Measurements from ENCODE around the gene RPL36. TPM values are rescaled to one million over a fixed set of nuclear protein-coding genes. Genes with fewer than 3 reads are reported as not detected.

Gene RPL36
- total RNA-seq, 4 donors from 2014 or later = 87.9 to 636 (median 329) TPM

DNA sequence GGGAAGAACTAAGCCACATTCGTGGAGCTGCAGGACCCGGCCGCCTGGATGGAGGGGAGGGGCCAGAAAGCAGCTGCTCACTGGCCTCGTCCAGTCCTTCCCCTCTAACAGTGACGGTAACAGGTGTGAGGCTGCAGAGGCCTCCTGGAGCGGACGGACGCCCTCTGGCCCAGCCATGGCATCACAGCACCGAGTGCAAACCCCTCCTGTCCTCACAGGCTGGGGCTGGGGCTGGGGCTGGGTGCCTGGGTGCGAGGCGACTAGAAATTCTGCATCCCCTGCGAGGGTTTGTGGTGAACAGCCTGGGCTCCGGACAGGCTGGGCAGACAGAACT is 13.4 kb upstream of the RPL36 start:
- intact Hi-C loops (cut with DNase I; ENCODE audit: low total_unique reads) (no loop called here), in situ Hi-C loops (cut with MboI; ENCODE audit: low pct_ligation_motif_present in 1 of 4, low pct_unique_long_range_greater_than_20kb in 1 of 4, low sequenced_read_pairs in 3 of 4) (no loop called here)
- peaks cover 11 to 15% (median 14%) of the 10 kb centered on the region in 4 donors for H3K4me1 ChIP-seq
- no peaks in the 10 kb centered on the region for H3K27me3 ChIP-seq
- DNase-seq = no peak
- H3K36me3 ChIP-seq = no peaks in the 10 kb centered on the region
- no peak overlapping the region for H3K27ac ChIP-seq
- no peak overlapping the region for H3K4me3 ChIP-seq
- no peaks in the 10 kb centered on the region for H3K9me3 ChIP-seq
- 60% methylated on average over 11 of the region's 13 CpGs; no CpG with 5 or more reads in 1 of the 2 donors for WGBS, 2 donors (ENCODE audit: low coverage in 1 of 2)
- TF ChIP-seq POLR2AphosphoS5 (IDR thresholded peaks at IDR 0.05) = no peak
- TF ChIP-seq POLR2A (IDR thresholded peaks at IDR 0.05) = no peak
- TF ChIP-seq EP300 (IDR thresholded peaks at IDR 0.05; ENCODE audit: low read depth) = no peak
- TF ChIP-seq, protein P1, sequence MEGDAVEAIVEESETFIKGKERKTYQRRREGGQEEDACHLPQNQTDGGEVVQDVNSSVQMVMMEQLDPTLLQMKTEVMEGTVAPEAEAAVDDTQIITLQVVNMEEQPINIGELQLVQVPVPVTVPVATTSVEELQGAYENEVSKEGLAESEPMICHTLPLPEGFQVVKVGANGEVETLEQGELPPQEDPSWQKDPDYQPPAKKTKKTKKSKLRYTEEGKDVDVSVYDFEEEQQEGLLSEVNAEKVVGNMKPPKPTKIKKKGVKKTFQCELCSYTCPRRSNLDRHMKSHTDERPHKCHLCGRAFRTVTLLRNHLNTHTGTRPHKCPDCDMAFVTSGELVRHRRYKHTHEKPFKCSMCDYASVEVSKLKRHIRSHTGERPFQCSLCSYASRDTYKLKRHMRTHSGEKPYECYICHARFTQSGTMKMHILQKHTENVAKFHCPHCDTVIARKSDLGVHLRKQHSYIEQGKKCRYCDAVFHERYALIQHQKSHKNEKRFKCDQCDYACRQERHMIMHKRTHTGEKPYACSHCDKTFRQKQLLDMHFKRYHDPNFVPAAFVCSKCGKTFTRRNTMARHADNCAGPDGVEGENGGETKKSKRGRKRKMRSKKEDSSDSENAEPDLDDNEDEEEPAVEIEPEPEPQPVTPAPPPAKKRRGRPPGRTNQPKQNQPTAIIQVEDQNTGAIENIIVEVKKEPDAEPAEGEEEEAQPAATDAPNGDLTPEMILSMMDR (IDR thresholded peaks at IDR 0.05) = no peak

DNA sequence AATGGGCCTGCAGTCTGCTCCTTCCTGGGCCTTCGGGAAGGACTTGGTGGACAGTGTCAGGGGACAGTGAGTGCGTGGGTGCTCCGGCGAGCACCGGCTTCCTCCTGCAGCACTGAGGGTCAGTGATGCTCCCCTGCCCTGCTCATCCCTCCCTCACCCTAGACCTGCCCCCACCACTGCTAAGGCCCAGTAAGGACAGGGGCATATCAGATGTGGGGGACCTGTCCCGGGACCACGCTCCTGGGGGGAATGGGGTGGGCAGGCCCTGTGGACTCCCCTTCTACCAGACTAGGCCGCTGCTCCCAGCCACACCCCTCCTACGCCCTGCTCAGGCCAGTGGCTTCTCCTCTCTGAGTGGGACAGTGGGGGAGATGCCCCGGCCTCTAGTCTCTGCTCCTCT is 13.0 kb upstream of the RPL36 start:
- no peaks in the 10 kb centered on the region for H3K9me3 ChIP-seq
- in situ Hi-C loops (cut with MboI; ENCODE audit: low pct_ligation_motif_present in 1 of 4, low pct_unique_long_range_greater_than_20kb in 1 of 4, low sequenced_read_pairs in 3 of 4) = no loop called here
- H3K4me3 ChIP-seq = no peak overlapping the region
- no peak overlapping the region for H3K27ac ChIP-seq
- DNase-seq = no peak
- TF ChIP-seq POLR2AphosphoS5 (IDR thresholded peaks at IDR 0.05) (no peak), POLR2A (IDR thresholded peaks at IDR 0.05) (no peak), EP300 (IDR thresholded peaks at IDR 0.05; ENCODE audit: low read depth) (no peak)
- TF ChIP-seq, protein P1 (IDR thresholded peaks at IDR 0.05) = no peak
- no peaks in the 10 kb centered on the region for H3K27me3 ChIP-seq
- peaks cover 11 to 15% (median 14%) of the 10 kb centered on the region in 4 donors for H3K4me1 ChIP-seq
- intact Hi-C loops (cut with DNase I; ENCODE audit: low total_unique reads) = no loop called here
- H3K36me3 ChIP-seq = no peaks in the 10 kb centered on the region
- WGBS, 2 donors (ENCODE audit: low coverage in 1 of 2) = 87% methylated on average over 10 of the region's 10 CpGs; no CpG with 5 or more reads in 1 of the 2 donors

- peaks cover 11 to 15% (median 14%) of the 10 kb centered on the region in 4 donors for H3K4me1 ChIP-seq
- no peak for DNase-seq
- intact Hi-C loops (cut with DNase I; ENCODE audit: low total_unique reads) (no loop called here), in situ Hi-C loops (cut with MboI; ENCODE audit: low pct_ligation_motif_present in 1 of 4, low pct_unique_long_range_greater_than_20kb in 1 of 4, low sequenced_read_pairs in 3 of 4) (no loop called here)
- TF ChIP-seq, protein P1 (IDR thresholded peaks at IDR 0.05) = no peak
- TF ChIP-seq POLR2A (IDR thresholded peaks at IDR 0.05) (no peak), POLR2AphosphoS5 (IDR thresholded peaks at IDR 0.05) (no peak), EP300 (IDR thresholded peaks at IDR 0.05; ENCODE audit: low read depth) (no peak)
- H3K9me3 ChIP-seq = no peaks in the 10 kb centered on the region
- H3K27me3 ChIP-seq = no peaks in the 10 kb centered on the region
- no peaks in the 10 kb centered on the region for H3K36me3 ChIP-seq
- 86% methylated on average over 9 of the region's 9 CpGs; no CpG with 5 or more reads in 1 of the 2 donors for WGBS, 2 donors (ENCODE audit: low coverage in 1 of 2)
- no peak overlapping the region for H3K27ac ChIP-seq
- H3K4me3 ChIP-seq = no peak overlapping the region
Measured at GRCh38 chr19:5677580-5677979, 12.5 kb upstream of the RPL36 start.

GRCh38 chr19:5678071-5678718 is 11.9 kb upstream of the RPL36 start:
- Histone ChIP-seq H3K4me1 (peaks cover 11 to 15% (median 14%) of the 10 kb centered on the region in 4 donors), H3K27me3 (no peaks in the 10 kb centered on the region), H3K36me3 (no peaks in the 10 kb centered on the region), H3K27ac (no peak overlapping the region), H3K4me3 (no peak overlapping the region), H3K9me3 (no peaks in the 10 kb centered on the region)
- intact Hi-C loops (cut with DNase I; ENCODE audit: low total_unique reads) = no loop called here
- WGBS, 2 donors (ENCODE audit: low coverage in 1 of 2) = 91% methylated on average over 18 of the region's 22 CpGs; no CpG with 5 or more reads in 1 of the 2 donors
- DNase-seq = no peak
- in situ Hi-C loops (cut with MboI; ENCODE audit: low pct_ligation_motif_present in 1 of 4, low pct_unique_long_range_greater_than_20kb in 1 of 4, low sequenced_read_pairs in 3 of 4) = no loop called here
- no peak for TF ChIP-seq POLR2AphosphoS5 (IDR thresholded peaks at IDR 0.05)
- TF ChIP-seq, protein P1 (IDR thresholded peaks at IDR 0.05) = no peak
- TF ChIP-seq EP300 (IDR thresholded peaks at IDR 0.05; ENCODE audit: low read depth) = no peak
- no peak for TF ChIP-seq POLR2A (IDR thresholded peaks at IDR 0.05)

All from transverse colon (tissue), 4 donors.